ENCODE data around the gene OTOP3. TPM values are rescaled to one million over a fixed set of nuclear protein-coding genes. Genes with fewer than 3 reads are reported as not detected.

The OTOP3 gene
- total RNA-seq, 2 donors from 2014 or later = 0.66 to 2.3 TPM

DNA sequence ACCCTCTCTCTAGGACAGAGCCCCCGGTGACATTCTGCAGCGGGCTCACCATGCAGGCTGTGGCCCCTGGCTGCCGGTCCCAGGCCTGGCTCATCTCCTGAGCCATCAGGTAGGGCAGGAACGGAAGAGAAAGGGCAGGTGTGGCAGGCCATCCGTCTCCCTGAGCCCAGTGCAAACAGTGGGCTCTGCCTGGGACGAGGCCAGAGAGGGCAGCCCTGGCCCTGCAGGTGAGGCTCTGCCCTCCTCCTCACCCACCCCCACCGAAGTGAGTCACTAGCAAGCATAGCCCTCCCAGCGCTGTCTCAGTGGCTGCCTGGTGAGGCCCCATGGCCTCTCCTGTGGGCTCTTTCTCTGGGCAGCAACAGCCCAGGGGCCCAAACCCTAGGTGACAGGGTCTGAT lies 14.5 kb downstream of the OTOP3 start:
- Histone ChIP-seq H3K9me3 (no peaks in the 10 kb centered on the region), H3K36me3 (replicated peaks in 1 of 2; ENCODE audit: insufficient read depth in 1 of 2, low read depth in 2 of 2) (peaks cover 0 to 17% of the 10 kb centered on the region in 2 donors), H3K27ac (no peak overlapping the region), H3K4me3 (no peak overlapping the region), H3K4me1 (no peaks in the 10 kb centered on the region), H3K27me3 (no peaks in the 10 kb centered on the region)
- DNase-seq (peak in 3 of 4 donors; percentile 27 to 56 (median 38)), ATAC-seq (peak; percentile 36)
- intact Hi-C loops (cut with DNase I) = no loop called here
- 36 to 48% methylated on average over 8 of the region's 8 CpGs for WGBS, 2 donors
- TF ChIP-seq, protein P1, sequence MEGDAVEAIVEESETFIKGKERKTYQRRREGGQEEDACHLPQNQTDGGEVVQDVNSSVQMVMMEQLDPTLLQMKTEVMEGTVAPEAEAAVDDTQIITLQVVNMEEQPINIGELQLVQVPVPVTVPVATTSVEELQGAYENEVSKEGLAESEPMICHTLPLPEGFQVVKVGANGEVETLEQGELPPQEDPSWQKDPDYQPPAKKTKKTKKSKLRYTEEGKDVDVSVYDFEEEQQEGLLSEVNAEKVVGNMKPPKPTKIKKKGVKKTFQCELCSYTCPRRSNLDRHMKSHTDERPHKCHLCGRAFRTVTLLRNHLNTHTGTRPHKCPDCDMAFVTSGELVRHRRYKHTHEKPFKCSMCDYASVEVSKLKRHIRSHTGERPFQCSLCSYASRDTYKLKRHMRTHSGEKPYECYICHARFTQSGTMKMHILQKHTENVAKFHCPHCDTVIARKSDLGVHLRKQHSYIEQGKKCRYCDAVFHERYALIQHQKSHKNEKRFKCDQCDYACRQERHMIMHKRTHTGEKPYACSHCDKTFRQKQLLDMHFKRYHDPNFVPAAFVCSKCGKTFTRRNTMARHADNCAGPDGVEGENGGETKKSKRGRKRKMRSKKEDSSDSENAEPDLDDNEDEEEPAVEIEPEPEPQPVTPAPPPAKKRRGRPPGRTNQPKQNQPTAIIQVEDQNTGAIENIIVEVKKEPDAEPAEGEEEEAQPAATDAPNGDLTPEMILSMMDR (IDR thresholded peaks at IDR 0.05) = no peak
- no peak for TF ChIP-seq POLR2A (IDR thresholded peaks at IDR 0.05)

- Histone ChIP-seq H3K9me3 (no peaks in the 10 kb centered on the region), H3K4me1 (no peaks in the 10 kb centered on the region), H3K27ac (no peak overlapping the region), H3K27me3 (no peaks in the 10 kb centered on the region), H3K36me3 (replicated peaks in 1 of 2; ENCODE audit: insufficient read depth in 1 of 2, low read depth in 2 of 2) (peaks cover 6 to 20% of the 10 kb centered on the region in 2 donors), H3K4me3 (no peak overlapping the region)
- WGBS, 2 donors = 64 to 100% methylated on average over 1 to 3 of the region's 3 CpGs
- ATAC-seq (no peak), DNase-seq (no peak)
- TF ChIP-seq, protein P1 (IDR thresholded peaks at IDR 0.05) = no peak
- TF ChIP-seq POLR2A (IDR thresholded peaks at IDR 0.05) = no peak
- intact Hi-C loops (cut with DNase I) = no loop called here
Measured at GRCh38 chr17:74951065-74951464, 15.4 kb downstream of the OTOP3 start.

DNA sequence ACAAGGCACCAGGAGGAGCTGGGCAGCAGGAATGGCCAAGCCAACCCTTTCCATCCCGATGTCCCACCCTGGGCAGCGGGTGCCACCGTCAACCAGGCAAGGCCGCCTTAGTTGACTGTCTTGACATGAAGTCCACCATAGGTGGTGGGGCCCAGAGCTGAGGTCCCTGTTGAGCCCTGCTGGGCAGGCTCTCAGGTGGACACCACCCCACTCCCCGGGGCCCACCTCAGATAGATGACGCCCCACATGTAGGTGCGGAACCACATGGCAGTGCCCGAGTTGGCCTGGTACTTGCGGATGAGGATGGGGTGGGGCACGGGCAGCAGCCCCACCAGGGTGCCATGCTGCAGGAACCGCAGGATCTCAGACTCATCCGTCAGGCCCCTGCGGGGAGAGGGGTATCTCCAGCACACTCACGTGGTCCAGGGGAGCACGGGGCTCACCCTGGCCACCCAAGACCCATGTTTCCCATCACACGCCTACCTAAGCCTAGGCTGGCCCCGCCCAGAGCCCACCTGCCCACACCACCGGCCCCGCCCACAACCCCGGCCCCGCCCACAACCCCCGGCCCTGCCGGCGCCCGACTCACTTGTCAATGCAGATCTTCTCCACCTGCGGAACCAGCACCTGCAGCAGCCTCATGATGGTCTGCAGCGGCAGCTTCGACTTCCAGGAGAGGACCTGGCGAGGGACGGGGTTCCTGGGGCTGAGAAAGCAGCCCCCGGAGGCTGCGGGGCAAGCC lies 16.2 kb downstream of the OTOP3 start:
- no peaks in the 10 kb centered on the region for H3K27me3 ChIP-seq
- peaks cover 6 to 22% of the 10 kb centered on the region in 2 donors for H3K36me3 ChIP-seq (replicated peaks in 1 of 2; ENCODE audit: insufficient read depth in 1 of 2, low read depth in 2 of 2)
- 79 to 93% methylated on average over 5 to 31 of the region's 32 CpGs for WGBS, 2 donors
- no peak overlapping the region for H3K4me3 ChIP-seq
- no peak for DNase-seq
- intact Hi-C loops (cut with DNase I) = no loop called here
- no peak for TF ChIP-seq POLR2A (IDR thresholded peaks at IDR 0.05)
- TF ChIP-seq, protein P1 (IDR thresholded peaks at IDR 0.05) = no peak
- H3K9me3 ChIP-seq = no peaks in the 10 kb centered on the region
- H3K4me1 ChIP-seq = no peaks in the 10 kb centered on the region
- no peak overlapping the region for H3K27ac ChIP-seq
- ATAC-seq = no peak

DNA sequence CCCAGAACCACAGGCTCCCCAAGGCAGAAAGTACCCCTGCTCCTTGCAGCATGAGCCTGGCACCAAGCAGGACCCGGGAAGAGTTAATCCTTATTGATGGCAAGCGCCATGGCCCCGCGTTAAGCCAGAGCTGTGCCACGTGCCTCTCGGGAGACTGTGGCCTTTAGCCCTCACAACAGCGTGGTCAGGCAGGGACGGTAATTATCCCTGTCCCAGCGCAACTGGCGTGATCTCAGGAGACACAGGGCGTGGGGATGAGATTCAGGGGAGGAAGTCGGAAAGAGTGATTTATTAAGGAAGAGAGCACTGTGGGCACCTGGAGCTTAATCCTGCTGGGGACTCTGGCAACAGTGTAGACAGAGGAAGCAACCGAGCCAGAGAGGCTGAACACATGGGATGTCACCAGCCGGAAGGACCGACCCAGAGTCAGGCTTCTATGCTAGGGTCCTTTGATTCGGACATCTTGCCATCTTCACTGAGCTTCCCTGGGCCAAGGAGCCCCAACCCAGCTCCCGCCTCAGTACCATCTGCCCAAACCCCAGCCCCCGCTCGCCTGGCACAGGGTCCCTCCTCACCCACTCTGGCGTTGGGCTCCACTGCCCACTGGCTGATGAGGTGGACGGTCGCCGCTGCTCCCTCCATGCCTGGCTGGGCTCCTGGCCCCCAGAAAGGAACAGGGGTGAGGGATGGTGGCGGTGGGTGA lies 16.9 kb downstream of the OTOP3 start:
- Histone ChIP-seq H3K36me3 (replicated peaks in 1 of 2; ENCODE audit: insufficient read depth in 1 of 2, low read depth in 2 of 2) (peaks cover 6 to 23% of the 10 kb centered on the region in 2 donors), H3K4me1 (no peaks in the 10 kb centered on the region), H3K9me3 (no peaks in the 10 kb centered on the region), H3K4me3 (no peak overlapping the region), H3K27me3 (no peaks in the 10 kb centered on the region), H3K27ac (no peak overlapping the region)
- ATAC-seq (no peak), DNase-seq (no peak)
- 79 to 90% methylated on average over 15 to 24 of the region's 24 CpGs for WGBS, 2 donors
- intact Hi-C loops (cut with DNase I) = no loop called here
- TF ChIP-seq, protein P1 (IDR thresholded peaks at IDR 0.05) = no peak
- TF ChIP-seq POLR2A (IDR thresholded peaks at IDR 0.05) = no peak

Data from body of pancreas (tissue), 4 donors.